Esophagus muscularis mucosa (tissue), 4 donors: ENCODE results near the gene ANO6. TPM values are rescaled to one million over a fixed set of nuclear protein-coding genes. Genes with fewer than 3 reads are reported as not detected.

Source experiments
- DNase-seq: peaks from one replicate; pipeline ENCODE4 v3.0.0-alpha.2; 2017; ENCODE audit errors: extremely low spot score
- H3K27ac ChIP-seq, 4 donors: fragments of 200-600 bp; sonication (generic); replicated peaks in 1 of 4; 1 replicate in 3 of 4; 2 replicates in 1 of 4; pipeline ENCODE4 v1.5.1; 2016 to 2019; ENCODE audit warnings: mild to moderate bottlenecking in 1 of 4
- H3K27me3 ChIP-seq, 4 donors: fragments of 200-600 bp; sonication (generic); one replicate each; pipeline versions ENCODE4 v1.5.1 to v1.6.0; 2016 to 2019
- H3K36me3 ChIP-seq, 4 donors: fragments of 200-600 bp; sonication (generic); one replicate each; pipeline ENCODE4 v1.5.1; 2016 to 2019
- H3K4me1 ChIP-seq, 4 donors: fragments of 200-600 bp; sonication (generic); one replicate each; pipeline ENCODE4 v1.5.1; 2016 to 2019
- H3K4me3 ChIP-seq, 4 donors: fragments of 200-600 bp; sonication (generic); 1 replicate in 2 of 4; 2 replicates in 2 of 4; pipeline ENCODE4 v1.5.1; 2016 to 2019; ENCODE audit warnings: mild to moderate bottlenecking in 4 of 4, moderate library complexity in 1 of 4
- H3K9me3 ChIP-seq, 4 donors: fragments of 200-600 bp; sonication (generic); 1 replicate in 3 of 4; 2 replicates in 1 of 4; pipeline ENCODE4 v1.5.1; 2016 to 2019
- EP300 ChIP-seq: sonication (generic); formaldehyde crosslinking; IDR thresholded peaks from one replicate; pipeline ENCODE4 v1.6.1; 2017; ENCODE audit warnings: antibody characterized with exemption
- POLR2A ChIP-seq: fragments of 450-650 bp; IDR thresholded peaks from one replicate; pipeline ENCODE4 v1.6.1; 2017; ENCODE audit warnings: antibody characterized with exemption, moderate library complexity, mild to moderate bottlenecking, low read depth
- POLR2AphosphoS5 ChIP-seq, 2 donors: sonication (generic); formaldehyde crosslinking; IDR thresholded peaks; one replicate each; pipeline ENCODE4 v1.6.1; 2017; ENCODE audit warnings: antibody characterized with exemption in 2 of 2
- WGBS: methylation state at CpG from one replicate; pipeline ENCODE4 v1.1.5; 2018; 5-methylcytosine and 5-hydroxymethylcytosine counted together
- intact Hi-C: fragments of 100-400 bp; cut with DNase I; formaldehyde crosslinking; loops from one replicate; pipeline ENCODE4 v1.15.1; 2023
- total RNA-seq, 4 donors: library from RNA; depleted of rRNA; stranded (reverse); fragments of >200 nt; gene quantifications; one replicate each; pipeline versions ENCODE4 v1.1.0 to v1.2.1, GENCODE V29; 2016
- TF ChIP-seq, protein P1 (sequence below), 3 experiments: fragments of 200-600 bp in 2 of 3; fragments of 450-650 bp in 1 of 3; sonication (generic) in 2 of 3; IDR thresholded peaks; one replicate each; pipeline ENCODE4 v1.5.1; 2017 to 2019; ENCODE audit warnings: antibody characterized with exemption in 3 of 3, mild to moderate bottlenecking in 2 of 3, moderate library complexity in 1 of 3

The ANO6 gene
- total RNA-seq, 4 donors from 2014 or later = 141 to 208 (median 166) TPM

DNA sequence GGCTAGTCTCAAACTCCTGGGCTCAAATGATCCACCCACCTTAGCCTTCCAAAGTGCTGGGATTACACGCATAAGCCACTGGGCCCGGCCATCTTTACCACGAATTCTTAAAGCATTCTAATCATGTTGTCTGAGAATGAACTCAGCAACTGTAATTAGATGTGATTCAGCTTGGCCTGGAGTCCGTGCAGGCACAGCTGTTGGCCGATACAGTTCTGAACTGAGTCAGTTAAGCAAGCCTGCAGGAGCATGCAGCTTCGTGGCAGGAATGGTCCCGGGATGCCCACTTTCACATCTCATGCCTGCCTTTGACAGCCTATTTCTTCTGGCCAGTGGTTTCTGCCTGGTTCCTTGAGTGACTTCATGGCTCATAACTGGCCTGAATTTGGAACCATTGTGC, 194.1 kb downstream of the ANO6 start:
- Histone ChIP-seq H3K27me3 (no peaks in the 10 kb centered on the region), H3K27ac (no peak overlapping the region), H3K36me3 (peaks cover 28 to 88% (median 74%) of the 10 kb centered on the region in 4 donors), H3K4me1 (peaks cover 0 to 10% (median 6%) of the 10 kb centered on the region in 4 donors), H3K4me3 (no peak overlapping the region), H3K9me3 (no peaks in the 10 kb centered on the region)
- TF ChIP-seq POLR2A (no peak), EP300 (no peak), POLR2AphosphoS5 (IDR thresholded peaks at IDR 0.05) (no peak)
- TF ChIP-seq, protein P1, sequence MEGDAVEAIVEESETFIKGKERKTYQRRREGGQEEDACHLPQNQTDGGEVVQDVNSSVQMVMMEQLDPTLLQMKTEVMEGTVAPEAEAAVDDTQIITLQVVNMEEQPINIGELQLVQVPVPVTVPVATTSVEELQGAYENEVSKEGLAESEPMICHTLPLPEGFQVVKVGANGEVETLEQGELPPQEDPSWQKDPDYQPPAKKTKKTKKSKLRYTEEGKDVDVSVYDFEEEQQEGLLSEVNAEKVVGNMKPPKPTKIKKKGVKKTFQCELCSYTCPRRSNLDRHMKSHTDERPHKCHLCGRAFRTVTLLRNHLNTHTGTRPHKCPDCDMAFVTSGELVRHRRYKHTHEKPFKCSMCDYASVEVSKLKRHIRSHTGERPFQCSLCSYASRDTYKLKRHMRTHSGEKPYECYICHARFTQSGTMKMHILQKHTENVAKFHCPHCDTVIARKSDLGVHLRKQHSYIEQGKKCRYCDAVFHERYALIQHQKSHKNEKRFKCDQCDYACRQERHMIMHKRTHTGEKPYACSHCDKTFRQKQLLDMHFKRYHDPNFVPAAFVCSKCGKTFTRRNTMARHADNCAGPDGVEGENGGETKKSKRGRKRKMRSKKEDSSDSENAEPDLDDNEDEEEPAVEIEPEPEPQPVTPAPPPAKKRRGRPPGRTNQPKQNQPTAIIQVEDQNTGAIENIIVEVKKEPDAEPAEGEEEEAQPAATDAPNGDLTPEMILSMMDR (IDR thresholded peaks at IDR 0.05) = no peak
- WGBS = 90% methylated on average over 7 of the region's 7 CpGs
- no peak for DNase-seq
- intact Hi-C loops = no loop called here

DNA sequence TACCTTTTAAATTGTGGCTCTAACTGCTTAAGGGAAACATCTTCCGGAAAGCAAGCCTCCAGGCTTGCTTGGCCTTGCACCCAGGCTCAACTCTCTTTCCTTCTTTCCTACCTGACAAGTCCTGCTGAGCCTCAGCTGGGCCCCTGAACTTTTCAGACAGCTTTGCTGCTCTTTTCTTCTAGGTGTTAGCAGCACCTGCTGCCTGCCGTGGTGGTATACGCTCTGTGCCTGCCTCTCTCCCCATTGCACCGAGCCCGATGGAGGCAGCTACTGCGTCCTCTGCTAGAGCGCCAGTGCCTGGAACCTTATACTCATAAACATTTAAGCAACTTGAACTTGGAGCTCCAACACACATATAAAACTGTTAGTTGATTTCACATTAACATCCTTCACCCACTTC, 195.7 kb downstream of the ANO6 start:
- no peak overlapping the region for H3K4me3 ChIP-seq
- peaks cover 36 to 94% (median 69%) of the 10 kb centered on the region in 4 donors for H3K36me3 ChIP-seq
- TF ChIP-seq EP300 = no peak
- no peak for TF ChIP-seq POLR2AphosphoS5 (IDR thresholded peaks at IDR 0.05)
- TF ChIP-seq POLR2A = no peak
- TF ChIP-seq, protein P1 (IDR thresholded peaks at IDR 0.05) = no peak
- no peaks in the 10 kb centered on the region for H3K27me3 ChIP-seq
- intact Hi-C loops = no loop called here
- DNase-seq = no peak
- WGBS = 94% methylated on average over 7 of the region's 7 CpGs
- no peak overlapping the region for H3K27ac ChIP-seq
- H3K4me1 ChIP-seq = peaks cover 4 to 12% (median 5%) of the 10 kb centered on the region in 4 donors
- H3K9me3 ChIP-seq = no peaks in the 10 kb centered on the region

DNA sequence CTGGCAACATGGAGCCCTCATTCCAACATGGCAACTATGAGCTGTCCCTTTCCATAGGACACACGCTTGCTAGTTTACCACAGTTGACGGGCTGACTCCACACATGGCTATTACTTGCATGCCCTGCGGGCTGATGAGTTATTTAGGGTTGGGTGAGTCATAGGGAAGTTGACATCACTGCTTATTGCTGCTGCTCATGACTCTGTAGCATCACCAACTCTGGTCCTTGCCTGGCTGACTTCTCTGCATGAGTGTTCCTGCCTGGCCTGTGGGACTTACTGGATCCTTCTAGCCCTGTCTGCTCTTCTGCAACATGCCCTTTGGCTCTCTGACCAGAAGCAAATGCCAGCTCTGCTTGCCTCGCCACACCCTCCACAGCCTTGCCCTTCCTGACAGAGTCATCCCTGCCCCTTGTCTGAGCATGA, 199.5 kb downstream of the ANO6 start:
- peaks cover 43 to 90% (median 59%) of the 10 kb centered on the region in 4 donors for H3K36me3 ChIP-seq

DNA sequence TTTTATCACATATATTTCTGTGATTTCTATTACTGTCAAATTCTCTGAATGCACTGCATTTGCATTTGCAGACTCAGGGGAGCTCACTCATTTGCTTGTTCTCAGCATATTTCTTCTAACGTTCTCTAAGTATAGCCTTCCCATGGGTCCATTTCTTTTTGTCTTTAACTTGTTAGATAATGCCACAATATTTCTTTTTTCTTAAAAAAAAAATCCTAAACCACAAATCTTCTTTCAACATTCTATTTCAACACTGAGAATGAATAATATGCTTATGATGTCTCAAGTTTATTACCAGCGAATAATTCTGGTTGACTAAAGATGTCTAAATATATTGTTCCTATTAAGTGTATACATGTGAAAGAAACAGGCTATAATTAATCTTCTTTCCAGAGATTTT, 200.2 kb downstream of the ANO6 start:
- H3K27ac ChIP-seq = no peak overlapping the region
- H3K4me1 ChIP-seq = peaks cover 0 to 5% (median 2%) of the 10 kb centered on the region in 4 donors
- no peaks in the 10 kb centered on the region for H3K27me3 ChIP-seq
- peaks cover 38 to 92% (median 58%) of the 10 kb centered on the region in 4 donors for H3K36me3 ChIP-seq
- TF ChIP-seq EP300 (no peak), POLR2AphosphoS5 (IDR thresholded peaks at IDR 0.05) (no peak), POLR2A (no peak)
- TF ChIP-seq, protein P1 (IDR thresholded peaks at IDR 0.05) = no peak
- no peaks in the 10 kb centered on the region for H3K9me3 ChIP-seq
- WGBS = 75% methylated on average over 2 of the region's 2 CpGs
- intact Hi-C loops = no loop called here
- no peak overlapping the region for H3K4me3 ChIP-seq
- DNase-seq = no peak

More for the DNA sequence above, 199.5 kb downstream of the ANO6 start:
- H3K9me3 ChIP-seq = no peaks in the 10 kb centered on the region
- H3K4me3 ChIP-seq = no peak overlapping the region
- intact Hi-C loops = no loop called here
- H3K27me3 ChIP-seq = no peaks in the 10 kb centered on the region
- DNase-seq = no peak
- H3K4me1 ChIP-seq = peaks cover 0 to 5% (median 2%) of the 10 kb centered on the region in 4 donors
- WGBS = 52% methylated on average over 4 of the region's 4 CpGs
- TF ChIP-seq EP300 (no peak), POLR2AphosphoS5 (IDR thresholded peaks at IDR 0.05) (peak in 1 of 2 donors; percentile 51)
- peak overlapping the region in 2 of 4 donors; percentile 7 to 23 for H3K27ac ChIP-seq

DNA sequence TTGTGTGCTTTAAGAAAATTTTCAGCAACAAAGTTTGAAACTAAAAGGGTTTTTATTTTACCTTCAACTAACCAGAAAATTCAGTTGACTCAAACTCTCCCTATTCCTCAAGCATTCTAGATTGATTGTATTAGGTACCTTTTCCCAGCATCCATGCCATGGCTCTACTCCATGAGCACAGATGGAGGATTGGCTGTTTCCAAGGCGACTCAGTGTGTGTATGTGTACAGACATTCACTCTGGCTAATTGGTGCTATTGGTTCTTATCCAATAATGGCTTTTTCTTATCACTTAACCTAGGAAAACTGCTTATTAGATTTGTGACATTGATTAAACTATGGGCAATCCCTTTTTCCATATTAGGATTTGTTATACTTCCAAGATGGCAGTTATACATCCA, 202.6 kb downstream of the ANO6 start:
- H3K9me3 ChIP-seq = no peaks in the 10 kb centered on the region
- peaks cover 0 to 5% (median 2%) of the 10 kb centered on the region in 4 donors for H3K4me1 ChIP-seq
- H3K27ac ChIP-seq = no peak overlapping the region
- no peaks in the 10 kb centered on the region for H3K27me3 ChIP-seq
- no peak overlapping the region for H3K4me3 ChIP-seq
- WGBS = 100% methylated on average over 1 of the region's 1 CpG
- TF ChIP-seq POLR2AphosphoS5 (IDR thresholded peaks at IDR 0.05) (no peak), POLR2A (no peak), EP300 (no peak)
- TF ChIP-seq, protein P1 (IDR thresholded peaks at IDR 0.05) = no peak
- peaks cover 39 to 92% (median 56%) of the 10 kb centered on the region in 4 donors for H3K36me3 ChIP-seq
- no peak for DNase-seq
- intact Hi-C loops = no loop called here
